Kidney glomerular epithelial cell (primary cell): ENCODE data around the gene INPP4A.

Source experiments
- DNase-seq: peaks from one replicate; lab custom pipeline; 2025; lab: John Stamatoyannopoulos, UW

INPP4A gene

GRCh38 chr2:98514879-98515249 is 70.2 kb downstream of the INPP4A start:
- DNase-seq: no peak

DNA sequence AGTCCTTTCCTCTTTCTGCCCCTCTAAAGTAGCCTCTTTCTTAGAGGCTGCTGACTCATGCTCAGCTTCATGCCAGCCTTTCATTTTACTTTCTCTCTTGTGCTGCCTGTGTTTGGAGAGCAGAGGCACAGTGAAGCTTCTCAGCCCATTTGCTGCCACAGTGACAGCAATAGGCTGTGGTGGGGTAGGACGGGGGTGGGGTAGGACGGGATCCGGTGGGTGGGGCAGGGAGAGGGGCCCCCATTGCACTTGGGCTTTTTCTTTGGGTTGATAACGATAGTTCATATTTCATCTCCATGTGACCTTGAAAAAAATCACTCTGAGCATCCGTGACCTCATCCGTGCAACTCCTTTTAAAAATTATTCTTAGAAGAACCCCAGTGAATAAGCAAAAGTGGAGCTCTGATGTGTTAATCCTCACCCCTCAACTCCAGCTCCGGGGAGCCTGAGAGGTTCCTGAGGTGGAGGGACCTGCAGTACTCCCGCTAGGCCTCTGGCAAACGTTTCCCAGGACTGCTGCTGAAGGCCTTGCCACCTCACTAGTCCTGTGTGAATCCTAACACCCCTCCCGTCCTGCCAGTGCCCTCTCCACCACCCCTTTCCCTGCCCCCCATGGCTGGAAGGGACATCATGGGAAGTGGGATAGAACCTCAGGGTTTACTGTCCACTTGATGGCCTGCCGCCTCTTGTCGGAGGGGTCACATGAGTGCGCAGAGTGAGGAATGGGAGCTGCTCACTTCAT is 70.8 kb downstream of the INPP4A start:
- no peak for DNase-seq

DNA sequence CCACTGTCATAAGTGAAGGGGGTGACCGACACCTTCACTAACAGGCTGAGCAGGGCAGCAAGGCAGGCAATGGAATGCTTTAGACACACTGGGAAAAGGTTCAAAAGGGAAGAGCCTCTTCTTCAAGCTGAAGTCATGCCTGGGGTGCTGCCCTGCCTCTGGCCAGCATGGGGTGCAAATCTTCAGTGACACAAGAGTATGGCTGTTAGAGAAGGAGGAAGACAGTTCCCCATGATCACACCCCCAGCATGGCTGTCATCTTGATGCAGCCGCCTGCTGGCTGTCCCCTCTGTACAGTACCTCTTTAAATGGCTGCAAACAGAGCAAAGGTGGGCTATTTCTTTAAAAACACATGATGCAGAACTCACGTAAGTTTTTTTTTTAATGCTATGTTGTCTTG is 71.9 kb downstream of the INPP4A start:
- DNase-seq: no peak

DNA sequence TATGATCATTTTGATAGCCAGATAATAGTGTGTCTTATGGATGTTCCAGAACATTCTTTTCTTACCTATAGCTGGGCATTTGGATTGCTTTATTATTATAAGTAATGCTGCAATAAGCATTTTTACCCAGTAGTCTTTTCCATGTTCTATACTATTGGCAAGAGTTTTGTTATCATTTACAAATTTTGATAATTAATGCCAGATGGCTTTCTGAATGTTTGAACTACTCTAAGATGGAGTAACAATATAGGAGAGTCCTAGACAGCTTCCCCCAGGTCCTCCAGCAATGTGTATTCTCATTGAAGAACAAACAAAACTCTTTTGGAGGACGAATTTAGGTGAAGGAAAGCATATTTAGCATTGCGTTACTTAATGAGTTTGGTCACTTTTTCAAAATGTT is 73.0 kb downstream of the INPP4A start:
- no peak for DNase-seq

- DNase-seq: no peak
Observed at GRCh38 chr2:98518101-98518500, 73.4 kb downstream of the INPP4A start.

GRCh38 chr2:98519156-98519555 is 74.5 kb downstream of the INPP4A start:
- no peak for DNase-seq

GRCh38 chr2:98519851-98520250 is 75.2 kb downstream of the INPP4A start:
- no peak for DNase-seq

DNA sequence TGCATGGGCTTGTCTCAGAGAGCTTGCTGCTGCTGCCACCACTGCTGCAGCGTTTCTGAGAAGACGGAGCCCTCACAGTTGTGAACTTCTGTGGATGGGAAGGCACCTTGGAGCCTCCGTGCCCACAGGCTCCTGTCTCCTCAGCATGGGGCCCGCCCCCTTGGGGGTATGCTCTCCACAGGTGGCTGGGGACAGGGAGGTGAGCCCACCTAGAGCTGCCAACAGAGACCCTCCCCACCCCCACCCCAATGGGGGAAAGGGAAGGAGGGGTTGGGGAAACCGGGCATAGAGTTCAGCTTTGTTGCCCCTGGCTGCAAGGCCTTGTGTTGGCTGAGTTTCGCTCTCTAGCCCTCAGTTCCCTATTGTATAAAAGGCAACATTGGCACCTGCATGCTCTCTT is 76.1 kb downstream of the INPP4A start:
- no peak for DNase-seq

DNA sequence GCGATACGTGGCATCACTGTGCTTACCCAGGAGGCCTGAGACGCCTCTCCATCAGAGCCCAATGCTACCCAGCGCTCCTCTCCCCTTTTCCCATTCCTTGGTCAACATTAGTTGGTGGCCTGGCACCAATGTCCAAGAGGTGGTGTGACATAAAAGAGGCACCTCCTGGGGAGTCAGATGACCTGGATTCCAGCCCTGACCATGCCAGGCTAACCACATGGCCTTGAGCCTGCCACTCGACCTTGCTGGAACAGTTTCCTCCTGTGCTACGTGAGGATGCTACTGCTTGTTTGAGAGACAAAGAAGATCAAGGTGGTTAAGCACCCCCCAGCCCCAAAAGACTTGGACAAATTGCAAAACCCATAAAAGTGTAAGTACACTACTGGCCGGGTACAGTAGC is 76.6 kb downstream of the INPP4A start:
- DNase-seq: no peak

DNA sequence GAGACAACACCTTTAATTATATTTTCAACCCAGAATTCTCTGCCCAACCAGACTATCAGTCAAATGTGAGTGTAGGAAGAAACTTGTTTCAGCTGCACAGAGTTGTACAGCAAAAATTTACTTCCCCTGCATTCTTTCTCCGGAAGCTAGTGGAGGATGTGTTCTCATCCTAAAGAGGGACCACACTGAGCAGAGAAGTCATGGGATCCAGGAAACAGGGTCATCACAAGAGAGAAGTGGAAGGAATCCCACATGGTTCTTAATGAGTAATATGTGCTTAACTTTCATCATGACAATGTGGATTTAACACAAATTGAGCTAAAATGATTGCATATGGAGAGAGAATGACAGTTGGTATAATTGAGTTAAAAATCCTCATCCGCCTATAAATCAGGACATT is 78.2 kb downstream of the INPP4A start:
- DNase-seq: no peak

DNA sequence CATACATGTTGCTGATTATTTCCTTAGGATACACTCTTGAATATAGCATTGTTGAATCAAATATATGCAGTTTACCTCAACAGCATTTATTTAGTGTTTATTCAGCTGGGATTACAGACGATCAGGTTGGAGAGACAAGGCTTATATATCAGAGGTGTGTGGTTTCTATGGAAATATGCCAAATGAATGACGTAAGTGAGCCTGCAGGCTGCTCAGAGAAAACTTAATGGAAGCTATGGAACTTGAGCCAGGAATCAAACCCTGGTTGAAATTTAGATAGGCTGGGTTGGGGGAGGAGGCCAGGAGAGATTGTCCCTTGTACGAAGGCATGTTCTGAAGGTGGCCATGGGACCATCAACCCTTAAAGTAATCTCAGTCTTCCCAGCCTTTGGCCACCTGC is 79.5 kb downstream of the INPP4A start:
- no peak for DNase-seq

- DNase-seq: no peak
Observed at GRCh38 chr2:98528349-98528748, 83.7 kb downstream of the INPP4A start.

GRCh38 chr2:98530114-98530513 is 85.5 kb downstream of the INPP4A start:
- DNase-seq: no peak

- no peak for DNase-seq
Observed at GRCh38 chr2:98532756-98533155, 88.1 kb downstream of the INPP4A start.

DNA sequence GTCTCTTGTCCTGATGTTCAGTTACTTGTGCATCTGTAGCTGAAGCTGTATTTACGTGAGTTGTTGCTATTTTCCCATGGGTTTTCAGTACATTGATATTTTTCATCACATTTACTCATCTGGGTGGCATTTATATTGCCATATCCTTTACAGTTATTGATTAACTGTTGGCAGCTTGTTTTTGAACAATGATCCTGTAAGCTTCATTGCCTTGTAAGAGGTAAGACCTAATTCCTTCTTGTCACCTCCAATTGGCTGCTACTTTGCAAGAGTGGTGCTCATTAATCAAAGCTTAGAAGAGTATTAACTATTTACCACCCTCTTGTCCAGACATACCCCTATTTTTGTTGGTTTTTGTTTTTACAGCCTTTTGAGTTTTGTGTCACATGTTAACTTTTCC is 88.9 kb downstream of the INPP4A start:
- no peak for DNase-seq

GRCh38 chr2:98534761-98535160 is 90.1 kb downstream of the INPP4A start:
- DNase-seq: no peak

DNA sequence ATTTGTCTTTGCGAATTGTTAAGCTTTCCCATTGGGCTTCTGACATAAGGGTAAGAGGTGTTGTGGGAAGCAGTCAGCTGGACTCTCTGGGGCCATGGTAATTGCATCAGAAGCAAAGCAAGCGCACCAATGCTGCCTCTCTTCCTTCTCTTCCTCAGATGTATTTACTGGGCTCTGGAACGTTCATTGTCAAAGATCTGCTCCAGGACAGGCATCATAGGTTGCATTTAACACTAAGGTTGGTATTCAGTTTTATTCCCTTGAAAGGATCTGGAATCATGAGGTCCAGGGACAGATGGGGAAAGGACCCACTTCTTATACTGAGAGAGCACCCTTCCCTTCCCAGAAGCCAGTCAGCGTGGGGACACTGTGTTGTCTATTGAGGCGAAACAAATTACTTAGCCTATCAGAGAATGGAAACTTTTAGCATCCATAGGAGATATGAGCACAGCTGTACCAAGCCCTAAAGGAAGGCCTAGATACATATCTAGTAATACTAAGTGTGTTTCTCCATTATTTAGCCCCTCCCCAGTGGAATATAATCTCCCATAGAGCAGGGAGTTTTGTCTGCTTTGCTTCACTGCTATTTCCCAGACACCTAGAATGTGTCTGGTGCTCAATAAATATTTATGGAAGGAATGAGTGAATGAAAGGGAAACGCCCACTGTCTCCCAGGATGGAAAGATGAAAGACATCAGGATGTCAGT is 91.5 kb downstream of the INPP4A start:
- no peak for DNase-seq

DNA sequence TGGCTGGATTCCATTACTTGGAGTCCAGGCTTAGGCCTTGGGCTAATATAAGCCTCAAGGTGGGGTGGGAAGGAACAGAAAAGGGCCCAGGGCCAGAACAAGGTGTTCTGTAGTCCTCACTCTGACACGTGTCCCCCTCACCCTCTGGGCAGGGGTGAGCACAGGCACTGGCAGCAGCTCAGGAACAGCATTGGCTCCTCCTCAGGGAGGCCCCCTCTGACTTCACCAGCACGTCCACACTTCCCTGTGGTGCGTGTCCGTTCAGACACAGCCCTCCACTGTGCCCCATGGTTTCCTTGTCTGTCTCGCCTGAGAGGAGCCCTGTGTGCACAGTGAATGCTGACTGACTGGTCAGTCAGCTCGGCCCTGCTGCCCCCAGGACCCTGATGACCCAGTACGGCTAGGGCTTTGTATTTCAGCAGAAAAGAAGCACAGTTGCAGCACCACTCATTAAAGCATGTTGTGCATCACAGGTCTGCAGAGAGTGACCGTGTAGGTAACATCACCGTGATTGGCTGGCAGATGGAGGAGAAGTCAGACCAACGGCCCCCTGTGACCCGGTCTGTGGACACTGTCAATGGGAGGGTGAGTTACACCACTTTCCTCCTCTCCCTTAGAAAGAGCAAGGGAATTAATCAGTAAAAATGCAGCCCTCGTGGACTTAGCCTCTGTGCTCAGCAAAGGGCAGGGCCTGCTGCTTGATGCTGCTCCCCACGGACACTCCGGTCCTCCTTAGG is 92.9 kb downstream of the INPP4A start:
- no peak for DNase-seq

GRCh38 chr2:98538280-98539041 is 93.8 kb downstream of the INPP4A start:
- DNase-seq: no peak

- no peak for DNase-seq
Observed at GRCh38 chr2:98539056-98539735, 94.5 kb downstream of the INPP4A start.

GRCh38 chr2:98540536-98540935 is 95.9 kb downstream of the INPP4A start:
- DNase-seq: no peak

DNA sequence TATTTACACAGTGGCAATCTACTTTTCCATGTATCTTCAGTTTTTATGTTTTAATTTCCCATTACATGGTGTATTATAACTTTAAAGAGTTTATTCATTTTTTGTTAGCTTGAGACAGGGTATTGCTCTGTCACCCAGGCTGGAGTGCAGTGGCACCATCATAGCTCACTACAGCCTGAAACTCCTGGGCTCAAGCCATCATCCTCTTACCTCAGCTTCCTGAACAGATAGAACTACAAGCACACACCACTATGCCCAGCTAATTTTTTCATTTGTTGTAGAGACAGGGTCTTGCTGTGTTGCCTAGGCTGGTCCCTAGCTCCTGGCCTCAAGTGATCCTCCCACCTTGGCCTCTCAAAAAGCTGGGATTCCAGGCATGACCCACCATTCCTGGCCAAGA is 96.8 kb downstream of the INPP4A start:
- no peak for DNase-seq
